Suprapubic skin (tissue), 3 donors: ENCODE measurements around the gene DSCAML1.

Experiments
- POLR2AphosphoS5 ChIP-seq, 3 donors: sonication (generic); formaldehyde crosslinking; IDR thresholded peaks; one replicate each; pipeline ENCODE4 v1.6.1; 2017; ENCODE audit warnings: antibody characterized with exemption in 3 of 3
- TF ChIP-seq, protein P1 (sequence below), 2 donors: fragments of 200-600 bp in 1 of 2; fragments of 450-650 bp in 1 of 2; sonication (generic) in 1 of 2; IDR thresholded peaks; one replicate each; pipeline ENCODE4 v1.5.1; 2016 to 2019; ENCODE audit warnings: antibody characterized with exemption in 2 of 2, mild to moderate bottlenecking in 1 of 2, moderate library complexity in 1 of 2

DNA sequence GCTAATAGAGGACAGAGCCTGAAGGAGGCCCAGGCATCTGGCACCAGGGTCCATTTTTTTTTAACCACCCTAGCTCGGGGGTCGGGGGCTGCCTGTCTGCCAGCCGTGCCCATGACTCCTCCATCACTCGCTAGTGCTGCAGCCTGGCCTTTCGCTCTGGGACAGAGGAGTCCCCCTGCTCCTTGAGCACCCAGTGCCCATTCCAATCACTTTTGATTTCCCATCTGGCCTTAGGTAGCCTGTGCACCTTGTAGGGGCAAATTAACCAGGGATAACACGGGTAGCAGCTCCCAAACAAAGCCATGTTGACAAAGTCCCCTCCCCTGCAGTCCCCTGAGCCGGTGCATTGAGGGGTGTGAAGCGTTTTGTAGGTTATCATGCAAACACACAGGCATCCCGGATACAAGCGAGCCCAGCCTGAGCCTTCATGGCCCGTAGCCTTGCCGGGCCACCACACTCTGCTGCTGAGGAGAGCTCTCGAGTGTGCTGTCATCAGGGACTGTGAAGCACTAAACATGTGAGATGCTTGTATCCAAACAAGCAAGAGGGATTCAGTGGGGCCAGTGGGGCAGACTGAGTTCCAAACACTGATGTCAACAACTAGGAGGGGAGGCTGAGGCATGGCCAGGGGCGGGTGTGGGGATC is 208.7 kb downstream of the DSCAML1 start:
- TF ChIP-seq, protein P1, sequence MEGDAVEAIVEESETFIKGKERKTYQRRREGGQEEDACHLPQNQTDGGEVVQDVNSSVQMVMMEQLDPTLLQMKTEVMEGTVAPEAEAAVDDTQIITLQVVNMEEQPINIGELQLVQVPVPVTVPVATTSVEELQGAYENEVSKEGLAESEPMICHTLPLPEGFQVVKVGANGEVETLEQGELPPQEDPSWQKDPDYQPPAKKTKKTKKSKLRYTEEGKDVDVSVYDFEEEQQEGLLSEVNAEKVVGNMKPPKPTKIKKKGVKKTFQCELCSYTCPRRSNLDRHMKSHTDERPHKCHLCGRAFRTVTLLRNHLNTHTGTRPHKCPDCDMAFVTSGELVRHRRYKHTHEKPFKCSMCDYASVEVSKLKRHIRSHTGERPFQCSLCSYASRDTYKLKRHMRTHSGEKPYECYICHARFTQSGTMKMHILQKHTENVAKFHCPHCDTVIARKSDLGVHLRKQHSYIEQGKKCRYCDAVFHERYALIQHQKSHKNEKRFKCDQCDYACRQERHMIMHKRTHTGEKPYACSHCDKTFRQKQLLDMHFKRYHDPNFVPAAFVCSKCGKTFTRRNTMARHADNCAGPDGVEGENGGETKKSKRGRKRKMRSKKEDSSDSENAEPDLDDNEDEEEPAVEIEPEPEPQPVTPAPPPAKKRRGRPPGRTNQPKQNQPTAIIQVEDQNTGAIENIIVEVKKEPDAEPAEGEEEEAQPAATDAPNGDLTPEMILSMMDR (IDR thresholded peaks at IDR 0.05), result no peak
- TF ChIP-seq POLR2AphosphoS5 (IDR thresholded peaks at IDR 0.05), result no peak
